ENCODE results near the gene FZD7.

DNA sequence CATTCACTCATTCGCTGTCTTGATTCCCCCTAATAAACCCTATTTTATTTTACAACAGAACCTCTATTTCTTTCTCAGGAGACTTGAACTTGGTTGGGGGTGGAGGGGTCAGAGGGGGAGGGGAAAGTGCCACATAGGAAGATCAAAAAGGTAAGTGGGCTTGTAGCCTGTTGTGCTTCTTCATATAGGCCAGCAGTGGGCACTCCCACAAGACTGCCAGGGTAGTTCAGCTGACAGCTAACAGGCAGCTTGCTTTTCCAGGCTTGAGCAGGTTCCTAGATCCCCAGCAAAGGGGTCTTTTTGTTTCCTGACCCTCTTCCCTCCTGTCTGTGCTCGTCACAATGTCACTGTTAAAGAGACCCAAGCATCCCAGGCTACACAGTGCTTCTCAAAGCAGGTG is 38.6 kb downstream of the FZD7 start:
- TF ChIP-seq CTCF (IDR thresholded peaks at IDR 0.05): no peak
- TF ChIP-seq POLR2A (IDR thresholded peaks at IDR 0.05): no peak
